ENCODE results near the gene PALS2.
A peak's percentile ranks its signal among the peaks of the same experiment; 100 is the strongest.

Gene PALS2

GRCh38 chr7:24601600-24601999 is 28.3 kb downstream of the PALS2 start:
- H3K27me3 ChIP-seq (ENCODE audit: insufficient read depth, low read depth) = no peaks in the 10 kb centered on the region

GRCh38 chr7:24602860-24603456 is 29.7 kb downstream of the PALS2 start:
- Histone ChIP-seq H3K27me3 (ENCODE audit: insufficient read depth, low read depth) (no peaks in the 10 kb centered on the region), H3K79me2 (ENCODE audit: insufficient read depth, low read depth) (peaks cover 88% of the 10 kb centered on the region), H3K36me3 (ENCODE audit: insufficient read depth) (0 out of 2 replicates have a peak, but pooled peaks cover 5% of the 10 kb centered on the region), H3K4me2 (no peak overlapping the region), H3K4me3 (IDR thresholded peaks at IDR 0.05; ENCODE audit: insufficient read depth, low read depth, low read length) (no peak overlapping the region), H3K4me1 (ENCODE audit: low read depth, poor library complexity, severe bottlenecking) (peaks cover 19% of the 10 kb centered on the region), H2AFZ (ENCODE audit: low read depth) (no peak overlapping the region), H3K9ac (no peak overlapping the region), H3K27ac (no peak overlapping the region), H4K20me1 (ENCODE audit: insufficient read depth) (peaks cover 7% of the 10 kb centered on the region; the same call in 1 of the 2 replicates)
- TF ChIP-seq CTCF (conservative IDR thresholded peaks at IDR 0.05; ENCODE audit: low read depth, low read length) = no peak

More at GRCh38 chr7:24601600-24601999, 28.3 kb downstream of the PALS2 start:
- H3K4me3 ChIP-seq (IDR thresholded peaks at IDR 0.05; ENCODE audit: insufficient read depth, low read depth, low read length) = no peak overlapping the region
- H3K27ac ChIP-seq = no peak overlapping the region
- H3K36me3 ChIP-seq (ENCODE audit: insufficient read depth) = 0 out of 2 replicates have a peak, but pooled peaks cover under 1% of the 10 kb centered on the region
- peaks cover 7% of the 10 kb centered on the region for H3K4me1 ChIP-seq (ENCODE audit: low read depth, poor library complexity, severe bottlenecking)
- H3K79me2 ChIP-seq (ENCODE audit: insufficient read depth, low read depth) = peaks cover 89% of the 10 kb centered on the region
- H3K9ac ChIP-seq = no peak overlapping the region
- H3K4me2 ChIP-seq = no peak overlapping the region
- no peak for TF ChIP-seq CTCF (conservative IDR thresholded peaks at IDR 0.05; ENCODE audit: low read depth, low read length)
- H4K20me1 ChIP-seq (ENCODE audit: insufficient read depth) = peaks cover 15% of the 10 kb centered on the region; the same call in 1 of the 2 replicates
- no peak overlapping the region for H2AFZ ChIP-seq (ENCODE audit: low read depth)

GRCh38 chr7:24604630-24605029 is 31.4 kb downstream of the PALS2 start:
- Histone ChIP-seq H3K79me2 (ENCODE audit: insufficient read depth, low read depth) (peaks cover 92% of the 10 kb centered on the region), H3K4me3 (IDR thresholded peaks at IDR 0.05; ENCODE audit: insufficient read depth, low read depth, low read length) (no peak overlapping the region), H3K4me2 (no peak overlapping the region), H3K4me1 (ENCODE audit: low read depth, poor library complexity, severe bottlenecking) (peaks cover 36% of the 10 kb centered on the region), H3K9ac (no peak overlapping the region), H2AFZ (ENCODE audit: low read depth) (no peak overlapping the region), H4K20me1 (ENCODE audit: insufficient read depth) (peaks cover 6% of the 10 kb centered on the region), H3K27ac (no peak overlapping the region), H3K36me3 (ENCODE audit: insufficient read depth) (0 out of 2 replicates have a peak, but pooled peaks cover 5% of the 10 kb centered on the region), H3K27me3 (ENCODE audit: insufficient read depth, low read depth) (no peaks in the 10 kb centered on the region)
- no peak for TF ChIP-seq CTCF (conservative IDR thresholded peaks at IDR 0.05; ENCODE audit: low read depth, low read length)

GRCh38 chr7:24608504-24608903 is 35.3 kb downstream of the PALS2 start:
- peaks cover 94% of the 10 kb centered on the region for H3K79me2 ChIP-seq (ENCODE audit: insufficient read depth, low read depth)
- no peak overlapping the region; the same call in 1 of the 2 replicates for H3K27ac ChIP-seq
- peaks cover 6% of the 10 kb centered on the region for H4K20me1 ChIP-seq (ENCODE audit: insufficient read depth)
- 0 out of 2 replicates have a peak, but pooled peaks cover 5% of the 10 kb centered on the region for H3K36me3 ChIP-seq (ENCODE audit: insufficient read depth)
- H3K4me1 ChIP-seq (ENCODE audit: low read depth, poor library complexity, severe bottlenecking) = peaks cover 33% of the 10 kb centered on the region
- no peak overlapping the region for H3K4me3 ChIP-seq (IDR thresholded peaks at IDR 0.05; ENCODE audit: insufficient read depth, low read depth, low read length)
- no peak for TF ChIP-seq CTCF (conservative IDR thresholded peaks at IDR 0.05; ENCODE audit: low read depth, low read length)
- no peak overlapping the region for H2AFZ ChIP-seq (ENCODE audit: low read depth)
- H3K27me3 ChIP-seq (ENCODE audit: insufficient read depth, low read depth) = no peaks in the 10 kb centered on the region
- H3K4me2 ChIP-seq = peak overlapping the region; percentile 43; the same call in 1 of the 2 replicates
- no peak overlapping the region for H3K9ac ChIP-seq
